WERI-Rb-1 (cell line): ENCODE measurements around the gene LRCOL1.

Source experiments
- DNase-seq: peaks from one replicate; pipeline ENCODE4 v3.0.0-alpha.2; 2020
- H3K27ac ChIP-seq: fragments of 250-450 bp; sonication (Bioruptor Pico); 2 replicates; pipeline ENCODE4 v1.5.1; 2020; ENCODE audit warnings: mild to moderate bottlenecking, moderate library complexity
- H3K27me3 ChIP-seq: fragments of 250-450 bp; sonication (Bioruptor Pico); 2 replicates; pipeline ENCODE4 v1.5.1; 2021; ENCODE audit warnings: mild to moderate bottlenecking, low read depth, moderate library complexity; ENCODE audit not compliant: insufficient read depth, severe bottlenecking
- H3K36me3 ChIP-seq: fragments of 250-450 bp; sonication (Bioruptor Pico); 2 replicates; pipeline ENCODE4 v1.5.1; 2020; ENCODE audit warnings: mild to moderate bottlenecking, moderate library complexity
- H3K4me3 ChIP-seq: 2 replicates; pipeline ENCODE4 v1.5.1; 2011; ENCODE audit warnings: low read depth, mild to moderate bottlenecking, control low read depth, low read length
- H3K9me3 ChIP-seq: fragments of 250-450 bp; sonication (Bioruptor Pico); 2 replicates; pipeline ENCODE4 v1.5.1; 2021; ENCODE audit warnings: mild to moderate bottlenecking, moderate library complexity; ENCODE audit not compliant: severe bottlenecking
- TF ChIP-seq, protein P1 (sequence below): IDR thresholded peaks from 2 replicates; pipeline ENCODE4 v1.5.1; 2011; ENCODE audit warnings: low read depth, mild to moderate bottlenecking, control low read depth, inconsistent platforms, low read length

Gene LRCOL1

DNA sequence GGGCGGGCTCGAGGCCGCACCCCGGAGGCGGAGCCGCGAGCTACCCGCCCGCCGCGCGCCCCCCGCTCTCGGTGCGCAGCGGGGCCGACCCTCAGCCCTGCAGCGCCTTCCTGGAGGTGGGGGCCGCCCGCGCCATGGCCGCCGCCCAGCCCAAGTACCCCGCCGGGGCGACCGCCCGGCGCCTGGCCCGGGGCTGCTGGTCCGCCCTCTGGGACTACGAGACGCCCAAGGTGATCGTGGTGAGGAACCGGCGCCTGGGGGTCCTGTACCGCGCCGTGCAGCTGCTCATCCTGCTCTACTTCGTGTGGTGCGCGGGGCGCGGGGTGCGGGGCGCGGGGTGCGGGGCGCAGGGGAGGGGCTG, 8.3 kb upstream of the LRCOL1 start, which contains the start of gene P2RX2:
TSS of gene P2RX2 (plus strand) at position 94 of the 361 bp plus-strand sequence. CDS start at position 135, 41 bp downstream.
- H3K4me3 ChIP-seq = peak within 1 kb of the TSS; percentile 36
- no peak for DNase-seq
- peaks cover 24% of the 10 kb centered on the region for H3K27me3 ChIP-seq
- H3K9me3 ChIP-seq = peaks cover 11% of the 10 kb centered on the region
- no peak within 1 kb of the TSS for H3K27ac ChIP-seq
- peaks cover 10% of the 10 kb centered on the region for H3K36me3 ChIP-seq
- TF ChIP-seq, protein P1, sequence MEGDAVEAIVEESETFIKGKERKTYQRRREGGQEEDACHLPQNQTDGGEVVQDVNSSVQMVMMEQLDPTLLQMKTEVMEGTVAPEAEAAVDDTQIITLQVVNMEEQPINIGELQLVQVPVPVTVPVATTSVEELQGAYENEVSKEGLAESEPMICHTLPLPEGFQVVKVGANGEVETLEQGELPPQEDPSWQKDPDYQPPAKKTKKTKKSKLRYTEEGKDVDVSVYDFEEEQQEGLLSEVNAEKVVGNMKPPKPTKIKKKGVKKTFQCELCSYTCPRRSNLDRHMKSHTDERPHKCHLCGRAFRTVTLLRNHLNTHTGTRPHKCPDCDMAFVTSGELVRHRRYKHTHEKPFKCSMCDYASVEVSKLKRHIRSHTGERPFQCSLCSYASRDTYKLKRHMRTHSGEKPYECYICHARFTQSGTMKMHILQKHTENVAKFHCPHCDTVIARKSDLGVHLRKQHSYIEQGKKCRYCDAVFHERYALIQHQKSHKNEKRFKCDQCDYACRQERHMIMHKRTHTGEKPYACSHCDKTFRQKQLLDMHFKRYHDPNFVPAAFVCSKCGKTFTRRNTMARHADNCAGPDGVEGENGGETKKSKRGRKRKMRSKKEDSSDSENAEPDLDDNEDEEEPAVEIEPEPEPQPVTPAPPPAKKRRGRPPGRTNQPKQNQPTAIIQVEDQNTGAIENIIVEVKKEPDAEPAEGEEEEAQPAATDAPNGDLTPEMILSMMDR = no peak

GRCh38 chr12:132617822-132618682, 7.7 kb upstream of the LRCOL1 start:
- H3K27me3 ChIP-seq = peaks cover 24% of the 10 kb centered on the region
- TF ChIP-seq, protein P1 = no peak
- DNase-seq = no peak
- H3K27ac ChIP-seq = no peak overlapping the region
- H3K9me3 ChIP-seq = peaks cover 11% of the 10 kb centered on the region
- H3K36me3 ChIP-seq = peaks cover 4% of the 10 kb centered on the region
- H3K4me3 ChIP-seq = peak overlapping the region; percentile 36

DNA sequence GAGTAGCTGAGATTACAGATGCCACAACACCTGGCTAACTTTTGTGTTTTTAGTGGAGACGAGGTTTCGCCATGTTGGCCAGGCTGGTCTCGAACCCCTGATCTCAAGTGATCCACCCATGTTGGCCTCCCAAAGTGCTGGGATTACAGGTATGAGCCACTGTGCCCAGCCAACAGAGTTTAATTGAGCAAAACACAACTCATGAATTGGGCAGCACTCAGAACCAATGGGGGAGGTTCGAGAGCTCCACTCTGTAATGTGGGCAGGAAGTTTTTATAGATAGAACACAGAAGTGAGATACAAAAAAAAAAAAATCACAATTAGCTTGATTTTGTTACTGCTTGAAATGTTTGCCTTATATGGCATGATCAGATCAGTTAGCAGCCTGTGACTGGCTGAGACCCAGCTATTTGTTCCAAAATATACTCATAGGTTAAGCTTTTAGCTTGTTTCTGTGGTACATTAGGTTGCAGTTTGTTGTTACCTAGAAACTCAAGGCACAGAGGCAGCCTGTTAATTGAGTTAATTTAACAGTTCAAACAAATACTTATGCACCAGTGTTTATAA, 6.8 kb upstream of the LRCOL1 start:
- Histone ChIP-seq H3K27ac (no peak overlapping the region), H3K36me3 (no peaks in the 10 kb centered on the region), H3K27me3 (peaks cover 24% of the 10 kb centered on the region), H3K9me3 (peaks cover 11% of the 10 kb centered on the region), H3K4me3 (no peak overlapping the region)
- DNase-seq = no peak
- TF ChIP-seq, protein P1 = no peak

GRCh38 chr12:132615579-132616038, 5.2 kb upstream of the LRCOL1 start:
- DNase-seq = peak; percentile 45
- TF ChIP-seq, protein P1 = peak; percentile 43
- Histone ChIP-seq H3K9me3 (peaks cover 19% of the 10 kb centered on the region), H3K27me3 (peaks cover 24% of the 10 kb centered on the region), H3K27ac (no peak overlapping the region), H3K36me3 (no peaks in the 10 kb centered on the region), H3K4me3 (no peak overlapping the region)

- Histone ChIP-seq H3K4me3 (no peak overlapping the region; the same call in 1 of the 2 replicates), H3K27ac (no peak overlapping the region), H3K36me3 (no peaks in the 10 kb centered on the region), H3K9me3 (peaks cover 19% of the 10 kb centered on the region), H3K27me3 (peaks cover 24% of the 10 kb centered on the region)
- TF ChIP-seq, protein P1 = peak; percentile 92
- DNase-seq = peak; percentile 88
Observed at GRCh38 chr12:132614861-132615578, 4.6 kb upstream of the LRCOL1 start.
